Head of caudate nucleus (tissue), 42 donors: Measurements from ENCODE around the gene ZNF175.
"Not testable (repeated sequence)": the region's sequence is repeated elsewhere in the genome, so short reads cannot be mapped to it uniquely, and the experiment has no call there.

Source experiments
- DNase-seq, 42 donors: peaks; one replicate each; pipeline versions ENCODE4 v3.0.0 to v3.0.0-alpha.2; 2020 to 2021; ENCODE audit warnings: mixed read lengths in 7 of 42
- intact Hi-C: fragments of 100-400 bp; cut with DNase I; formaldehyde crosslinking; loops from one replicate; pipeline ENCODE4 v1.15.0; 2022

Gene ZNF175

DNA sequence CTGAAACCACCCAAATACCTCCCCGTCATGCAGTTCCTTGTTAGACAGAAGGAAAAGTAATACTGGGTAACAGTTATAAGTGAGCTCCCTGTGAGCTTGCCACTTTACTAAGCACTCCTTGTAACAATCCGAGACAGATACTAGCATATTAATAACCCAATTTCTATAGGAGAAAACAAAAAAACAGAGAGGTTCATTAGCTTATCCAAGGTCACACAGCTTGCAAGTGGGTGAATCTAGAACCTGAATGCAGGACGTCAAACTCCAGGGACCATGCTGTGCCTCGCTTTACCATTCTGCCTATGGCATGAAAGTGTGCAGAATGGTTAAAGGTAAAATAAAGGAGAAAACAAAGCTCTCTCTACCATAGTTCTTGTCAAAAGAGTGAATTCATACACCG, 43.7 kb downstream of the ZNF175 start:
- intact Hi-C loops: no loop called here
- no peak for DNase-seq

DNA sequence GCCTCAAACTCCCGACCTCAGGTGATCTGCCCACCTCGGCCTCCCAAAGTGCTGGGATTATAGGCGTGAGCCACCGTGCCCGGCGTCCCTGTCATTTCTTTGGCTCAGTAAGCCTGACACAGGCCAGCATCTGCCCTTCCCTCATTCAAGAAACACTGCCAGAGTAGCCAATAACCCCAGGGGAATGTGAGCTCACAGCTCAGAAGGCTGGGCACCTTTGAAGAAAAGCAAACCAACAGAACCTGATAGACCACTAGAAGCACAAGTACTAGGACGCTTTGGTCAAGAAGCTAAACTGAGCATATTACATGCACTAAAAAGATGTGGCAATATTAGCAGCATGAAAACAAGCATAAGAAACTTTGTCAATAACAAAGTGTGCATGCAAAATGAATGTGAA, 44.9 kb downstream of the ZNF175 start:
- intact Hi-C loops: no loop called here
- peak in 2 of 42 donors; percentile 3 to 4 for DNase-seq

DNA sequence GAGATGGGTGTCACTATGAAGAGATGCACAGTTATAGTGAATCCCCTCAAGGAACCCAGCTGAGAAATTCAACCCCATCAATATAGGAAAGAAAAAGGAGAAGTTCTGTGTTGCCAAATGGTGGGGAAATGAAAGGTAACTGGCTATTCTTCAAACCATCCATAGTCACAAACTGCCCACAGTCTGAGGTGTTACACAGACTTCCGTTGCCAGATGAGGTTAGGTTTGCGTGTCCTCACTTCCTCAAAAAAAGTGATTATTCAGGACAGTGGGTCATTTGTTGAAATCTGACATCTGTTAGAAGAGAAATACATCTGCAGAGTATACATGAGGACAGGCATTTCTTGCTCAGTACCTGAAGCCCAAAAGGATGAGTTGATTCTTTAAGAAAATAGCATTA, 50.1 kb downstream of the ZNF175 start:
- intact Hi-C loops: no loop called here
- peak in 1 of 42 donors; percentile 3 for DNase-seq

DNA sequence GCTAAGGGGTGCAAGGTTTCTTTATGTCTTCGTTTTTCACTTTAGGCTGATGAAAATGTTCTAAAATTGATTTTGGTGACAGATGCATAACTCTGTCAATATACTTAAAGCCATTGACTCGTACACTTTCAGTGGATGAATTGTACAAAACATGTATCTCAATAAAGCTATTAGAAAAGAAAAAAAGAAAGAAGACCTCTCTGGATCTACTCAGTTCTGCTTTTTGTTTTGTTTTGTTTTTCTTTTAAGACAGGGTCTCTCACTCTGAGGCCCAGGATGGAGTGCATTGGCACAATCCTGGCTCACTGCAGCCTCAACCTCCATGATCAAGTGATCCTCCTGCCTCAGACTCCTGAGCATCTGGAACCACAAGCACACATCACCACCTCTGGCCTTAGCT, 55.6 kb downstream of the ZNF175 start:
- intact Hi-C loops: no loop called here
- DNase-seq: no peak

DNA sequence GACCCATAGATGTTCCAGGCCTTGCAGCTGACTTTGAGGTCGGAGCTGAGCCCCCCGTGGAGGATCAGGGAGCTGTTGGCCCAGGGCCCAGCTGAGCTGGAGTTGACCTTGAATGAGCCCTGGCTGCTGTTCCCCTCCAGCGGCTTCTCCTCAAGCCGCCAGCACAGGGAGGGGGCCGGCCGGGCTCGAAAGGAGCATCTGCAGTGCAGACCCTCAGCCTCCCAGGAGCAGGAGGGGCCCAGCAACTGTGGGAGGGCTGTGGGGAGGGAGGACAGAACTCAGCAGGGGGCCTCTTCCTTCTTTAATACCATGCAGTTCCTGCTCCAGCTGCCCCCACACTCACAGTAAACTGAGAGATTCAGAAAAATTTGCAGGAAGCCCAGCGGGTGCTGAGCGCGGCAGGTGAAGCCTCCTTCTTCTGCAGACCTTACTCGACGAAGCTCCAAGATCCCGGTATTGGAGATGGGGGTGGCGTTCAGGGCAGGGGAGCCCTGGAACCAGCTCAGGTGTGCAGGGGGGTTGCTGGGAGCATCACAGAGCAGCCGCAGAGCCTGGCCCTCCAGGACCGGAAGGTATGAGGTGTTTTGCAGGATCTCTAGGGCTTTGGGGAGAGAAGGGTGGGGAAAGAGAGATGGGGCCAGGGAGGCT, 56.5 kb downstream of the ZNF175 start:
- DNase-seq: no peak
- intact Hi-C loops: no loop called here

DNA sequence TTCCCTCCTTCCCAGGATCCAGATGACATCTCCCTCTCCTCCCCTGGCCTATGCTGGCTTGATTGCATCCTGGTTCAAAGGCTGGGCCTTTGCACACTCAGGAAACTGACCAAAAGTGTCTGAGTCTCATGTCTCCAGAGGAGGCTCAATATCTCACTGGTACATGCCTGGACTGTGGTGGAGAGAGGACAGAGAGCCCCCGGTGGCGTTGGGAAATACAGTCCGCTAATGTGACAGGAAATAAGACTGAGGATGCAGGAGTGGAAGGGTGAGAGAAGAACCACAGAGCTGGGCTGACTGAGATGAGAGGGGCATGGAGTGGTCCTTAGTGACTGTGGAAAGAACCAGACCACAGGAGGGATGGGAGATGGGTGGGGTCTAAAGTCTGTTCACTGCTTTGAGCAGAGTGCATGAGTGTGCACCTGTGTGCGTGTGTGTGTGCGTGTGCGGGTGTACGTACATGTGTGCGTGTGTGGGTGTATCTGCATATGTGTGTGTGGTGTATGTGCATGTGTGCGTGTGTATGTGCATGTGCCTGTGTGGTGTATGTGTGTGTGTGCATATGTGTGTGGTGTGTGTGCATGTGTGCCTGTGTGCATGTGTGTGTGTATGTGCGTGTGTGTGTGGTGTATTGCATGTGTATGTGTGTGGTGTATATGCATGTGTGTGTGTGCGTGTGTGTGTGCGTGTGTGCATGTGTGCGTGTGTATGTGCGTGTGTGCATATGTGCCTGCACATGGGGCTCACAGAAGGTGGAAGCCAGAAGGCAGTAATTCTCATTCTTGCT, 57.3 kb downstream of the ZNF175 start:
- no peak for DNase-seq
- intact Hi-C loops: no loop called here

DNA sequence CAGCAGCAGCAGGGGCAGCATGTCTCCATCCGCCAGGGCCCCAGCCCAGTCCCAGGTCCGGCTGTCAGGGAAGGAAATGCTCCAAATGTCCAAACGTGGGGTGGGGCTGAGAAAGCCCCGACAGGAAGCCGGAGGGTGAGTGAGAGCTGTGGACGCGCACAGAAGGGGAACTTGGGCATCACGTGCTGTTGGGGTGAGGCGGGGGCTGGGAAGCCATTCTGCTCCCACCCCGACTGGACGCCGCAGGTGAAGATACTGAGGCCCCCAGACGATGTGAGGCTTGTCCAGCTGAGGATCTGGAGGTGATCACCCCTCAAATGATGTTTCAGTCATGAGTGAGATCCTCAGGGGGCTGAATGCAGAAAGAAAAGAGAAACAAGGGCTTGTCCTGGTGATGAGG, 59.2 kb downstream of the ZNF175 start, which contains the start of gene SIGLEC5:
Gene SIGLEC5, minus strand, starts transcription at position 87 of the 400 bp plus-strand sequence. Its CDS starts 66 bp downstream, at position 21.
- peak in 6 of 42 donors; percentile 5 to 54 (median 16) for DNase-seq
- intact Hi-C loops: not testable (repeated sequence)

DNA sequence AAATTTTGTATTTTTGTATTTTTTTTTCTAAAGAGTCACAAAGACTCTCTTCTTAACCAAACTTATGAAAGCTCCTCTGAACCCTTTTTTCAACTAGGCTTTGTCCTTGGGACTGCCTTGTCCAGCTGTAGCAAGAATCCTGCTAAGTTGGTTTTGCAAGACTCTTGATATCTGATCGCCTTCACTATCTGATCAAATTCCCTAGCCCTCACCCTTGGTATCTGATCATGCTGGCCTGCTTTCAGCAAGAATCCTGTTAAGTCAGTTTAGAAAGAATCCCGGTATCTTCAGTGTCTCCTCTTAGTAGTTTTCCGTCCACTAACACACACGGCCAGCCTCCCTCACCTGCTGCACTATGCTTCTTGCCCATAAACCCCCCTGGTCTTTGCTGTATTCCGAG, 61.0 kb downstream of the ZNF175 start:
- intact Hi-C loops: no loop called here
- DNase-seq: no peak

DNA sequence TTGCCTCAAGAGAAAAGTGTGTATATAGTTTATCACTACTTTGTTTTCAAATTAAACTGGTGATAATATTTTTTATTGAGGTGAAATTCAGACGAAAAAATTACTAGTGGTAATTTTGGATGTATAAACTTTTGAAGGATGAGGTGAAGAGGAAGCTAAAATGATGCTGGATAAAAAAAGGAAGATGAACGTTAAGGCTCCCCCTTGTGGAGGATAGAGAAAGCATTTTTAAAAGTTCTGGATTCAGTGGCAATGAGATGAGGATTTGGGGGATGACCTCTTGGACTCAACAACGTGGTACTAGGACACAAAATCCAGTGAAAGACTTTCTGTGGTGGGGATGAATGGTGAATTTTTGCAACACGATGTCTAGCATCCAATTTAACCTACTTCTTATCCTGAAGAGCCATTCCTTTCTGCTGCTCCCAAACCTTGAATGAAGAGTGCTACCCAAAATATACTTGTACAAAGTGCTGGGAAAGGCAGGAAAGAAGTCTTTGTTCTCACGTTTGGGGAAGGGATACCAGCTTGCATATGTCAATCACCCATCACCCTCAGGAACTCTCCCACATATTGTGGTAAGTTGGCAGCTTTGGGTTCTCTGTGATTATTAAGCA, 66.4 kb downstream of the ZNF175 start:
- intact Hi-C loops: no loop called here

DNA sequence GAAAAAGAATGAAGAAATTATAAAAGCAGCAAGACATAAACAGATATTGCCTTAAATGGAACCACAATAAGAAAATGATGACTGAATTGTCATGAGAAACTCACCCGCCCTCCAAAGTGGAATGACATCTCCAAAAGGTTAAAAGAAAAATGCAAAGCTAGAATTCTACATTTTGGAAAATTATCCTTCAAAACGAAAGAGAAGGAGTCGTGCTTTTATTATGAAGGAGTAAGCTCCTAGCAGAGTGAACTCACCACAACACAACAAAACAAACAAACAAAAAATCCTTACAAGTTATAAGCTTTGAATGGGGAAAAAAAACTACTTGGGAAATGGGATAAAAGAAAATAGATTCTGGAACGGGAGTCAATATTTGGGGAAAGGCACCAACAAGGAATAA, 68.8 kb downstream of the ZNF175 start:
- DNase-seq: no peak
- intact Hi-C loops: no loop called here

More for the DNA sequence above, 66.4 kb downstream of the ZNF175 start:
- no peak for DNase-seq

DNA sequence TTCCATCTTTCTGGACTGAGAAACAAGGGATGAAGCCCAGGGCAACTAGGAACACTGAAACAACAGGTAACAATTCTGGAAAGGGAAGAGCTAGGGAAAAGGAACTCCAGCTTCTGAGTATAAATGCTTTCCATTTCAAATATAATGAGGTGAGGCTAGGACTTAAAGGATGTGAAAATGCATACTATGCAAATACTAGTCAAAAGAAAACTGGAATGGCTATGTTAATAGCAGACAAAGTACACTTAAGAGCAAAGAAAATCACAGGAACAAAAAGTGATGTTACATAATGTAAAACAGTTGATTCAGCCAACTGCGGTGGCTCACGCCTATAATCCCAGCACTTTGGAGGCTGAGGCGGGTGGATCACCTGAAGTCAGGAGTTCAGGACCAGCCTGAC, 69.3 kb downstream of the ZNF175 start:
- DNase-seq: no peak
- intact Hi-C loops: no loop called here

DNA sequence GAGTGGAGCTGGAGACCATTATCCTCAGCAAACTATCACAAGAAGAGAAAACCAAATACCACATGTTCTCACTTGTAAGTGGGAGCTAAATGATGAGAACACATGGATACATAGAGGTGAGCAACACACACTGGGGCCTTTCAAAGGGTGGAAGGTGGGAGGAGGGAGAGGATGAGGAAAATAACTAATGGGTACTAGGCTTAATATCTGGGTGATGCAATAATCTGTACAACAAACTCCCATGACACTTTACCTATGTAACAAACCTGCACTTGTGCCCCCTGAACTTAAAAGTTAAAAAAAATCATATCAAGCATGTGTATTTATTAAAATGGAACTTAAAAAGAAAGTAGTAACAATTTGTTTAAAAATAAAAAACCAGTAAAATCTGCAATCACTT, 70.6 kb downstream of the ZNF175 start:
- DNase-seq: no peak
- intact Hi-C loops: no loop called here
